ENCODE measurements around the gene HAS3.
"Not testable (repeated sequence)": the region's sequence is repeated elsewhere in the genome, so short reads cannot be mapped to it uniquely, and the experiment has no call there.

The HAS3 gene

DNA sequence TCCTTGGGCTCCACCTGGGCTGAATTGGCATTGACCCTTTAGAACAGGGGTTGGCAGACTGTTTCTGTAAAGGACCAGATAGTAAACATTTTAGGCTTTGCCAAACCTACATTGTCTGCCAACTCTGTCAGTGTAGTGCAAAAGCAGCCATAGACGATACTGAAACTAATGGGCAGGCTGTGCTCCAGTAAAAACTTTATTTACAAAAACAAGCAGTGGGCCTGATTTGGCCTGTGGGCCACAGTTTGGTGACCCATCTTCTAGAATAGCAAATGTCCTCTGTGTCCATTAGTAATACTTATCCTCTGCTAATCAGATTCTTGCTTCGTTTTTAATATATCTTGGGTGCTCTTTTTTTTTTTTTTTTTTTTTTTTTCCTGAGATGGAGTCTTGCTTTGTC, 33.2 kb downstream of the HAS3 start:
- peaks cover 28% of the 10 kb centered on the region for H3K4me1 Mint-ChIP-seq (ENCODE audit: low read depth)
- H3K27me3 Mint-ChIP-seq = no peaks in the 10 kb centered on the region
- no peak overlapping the region for H3K4me3 Mint-ChIP-seq
- H3K9me3 Mint-ChIP-seq = no peaks in the 10 kb centered on the region
- H3K36me3 Mint-ChIP-seq (ENCODE audit: low read depth) = peaks cover 81% of the 10 kb centered on the region
- H3K27ac Mint-ChIP-seq = no peak overlapping the region

DNA sequence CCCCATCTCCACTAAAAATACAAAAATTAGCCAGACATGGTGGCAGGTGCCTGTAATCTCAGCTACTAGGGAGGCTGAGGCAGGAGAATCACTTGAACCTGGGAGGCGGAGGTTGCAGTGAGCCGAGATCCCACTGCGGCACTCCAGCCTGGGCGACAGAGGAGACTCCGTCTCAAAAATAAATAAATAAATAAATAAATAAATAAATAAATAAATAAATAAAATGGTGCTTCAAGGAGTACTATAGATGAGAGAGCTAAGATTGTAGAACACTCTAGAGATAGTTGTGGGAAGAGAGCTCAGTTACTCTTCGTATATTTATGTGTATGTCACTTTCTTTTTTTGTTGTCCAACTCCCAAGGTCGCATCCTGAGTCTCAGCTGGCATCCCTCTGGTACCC, 34.0 kb downstream of the HAS3 start:
- H3K4me3 Mint-ChIP-seq, H3K9me3 Mint-ChIP-seq, H3K27ac Mint-ChIP-seq, H3K27me3 Mint-ChIP-seq: not testable (repeated sequence)
- H3K36me3 Mint-ChIP-seq (ENCODE audit: low read depth) = peaks cover 77% of the 10 kb centered on the region
- peaks cover 20% of the 10 kb centered on the region for H3K4me1 Mint-ChIP-seq (ENCODE audit: low read depth)

DNA sequence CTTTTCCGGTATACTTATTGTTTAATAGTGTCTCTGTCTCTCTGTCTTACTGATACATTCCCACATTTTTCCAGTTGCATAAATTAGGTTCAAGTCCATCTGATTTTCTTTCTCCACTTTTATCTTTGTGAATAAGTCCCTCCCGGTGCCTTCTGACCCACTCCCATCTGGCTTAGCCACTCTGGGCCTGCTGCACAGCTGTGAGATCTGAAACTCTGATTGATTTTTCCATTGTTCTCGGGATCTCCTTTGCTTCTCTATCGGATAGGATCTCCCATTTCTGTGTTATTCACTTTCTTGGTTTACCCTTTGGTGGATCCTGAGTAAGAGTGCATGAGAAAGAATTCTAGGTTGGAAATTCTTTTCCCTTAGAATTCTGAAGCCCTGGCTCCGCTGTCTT, 35.6 kb downstream of the HAS3 start:
- peaks cover 82% of the 10 kb centered on the region for H3K36me3 Mint-ChIP-seq (ENCODE audit: low read depth)
- no peak overlapping the region for H3K27ac Mint-ChIP-seq
- no peaks in the 10 kb centered on the region for H3K9me3 Mint-ChIP-seq
- H3K27me3 Mint-ChIP-seq = no peaks in the 10 kb centered on the region
- no peak overlapping the region for H3K4me3 Mint-ChIP-seq
- peaks cover 13% of the 10 kb centered on the region for H3K4me1 Mint-ChIP-seq (ENCODE audit: low read depth)

- Mint-ChIP-seq H3K27ac (peak overlapping the region; percentile 9), H3K4me1 (ENCODE audit: low read depth) (peaks cover 3% of the 10 kb centered on the region), H3K27me3 (no peaks in the 10 kb centered on the region), H3K4me3 (no peak overlapping the region), H3K9me3 (no peaks in the 10 kb centered on the region), H3K36me3 (ENCODE audit: low read depth) (peaks cover 81% of the 10 kb centered on the region)
Observed at GRCh38 chr16:69141936-69142335, 36.5 kb downstream of the HAS3 start.

- Mint-ChIP-seq H3K4me1 (ENCODE audit: low read depth) (no peaks in the 10 kb centered on the region), H3K27ac (no peak overlapping the region), H3K9me3 (no peaks in the 10 kb centered on the region), H3K27me3 (no peaks in the 10 kb centered on the region), H3K4me3 (no peak overlapping the region), H3K36me3 (ENCODE audit: low read depth) (peaks cover 74% of the 10 kb centered on the region)
Observed at GRCh38 chr16:69143116-69143515, 37.7 kb downstream of the HAS3 start.

DNA sequence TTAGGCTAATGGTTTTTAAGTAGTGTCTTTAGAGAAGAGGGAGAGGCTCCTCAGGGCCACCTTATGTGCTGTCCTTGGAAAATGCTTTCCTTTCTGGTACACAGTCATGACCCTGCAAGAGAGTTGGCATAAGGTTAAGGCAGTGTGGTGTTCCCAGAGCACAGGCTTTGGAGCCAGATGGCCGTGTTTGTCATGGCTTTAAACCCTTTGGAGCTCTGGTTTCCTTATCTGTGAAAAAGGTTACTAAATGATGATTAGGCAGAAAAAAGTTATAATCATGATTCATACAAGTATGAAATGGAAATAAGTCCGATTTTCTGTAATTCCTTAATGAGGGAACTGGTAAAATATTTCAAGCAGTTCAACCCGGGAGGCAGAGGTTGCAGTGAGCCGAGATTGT, 40.2 kb downstream of the HAS3 start:
- H3K4me3 Mint-ChIP-seq = no peak overlapping the region
- H3K27me3 Mint-ChIP-seq = no peaks in the 10 kb centered on the region
- H3K27ac Mint-ChIP-seq = no peak overlapping the region
- no peaks in the 10 kb centered on the region for H3K9me3 Mint-ChIP-seq
- H3K36me3 Mint-ChIP-seq (ENCODE audit: low read depth) = peaks cover 66% of the 10 kb centered on the region
- H3K4me1 Mint-ChIP-seq (ENCODE audit: low read depth) = no peaks in the 10 kb centered on the region

DNA sequence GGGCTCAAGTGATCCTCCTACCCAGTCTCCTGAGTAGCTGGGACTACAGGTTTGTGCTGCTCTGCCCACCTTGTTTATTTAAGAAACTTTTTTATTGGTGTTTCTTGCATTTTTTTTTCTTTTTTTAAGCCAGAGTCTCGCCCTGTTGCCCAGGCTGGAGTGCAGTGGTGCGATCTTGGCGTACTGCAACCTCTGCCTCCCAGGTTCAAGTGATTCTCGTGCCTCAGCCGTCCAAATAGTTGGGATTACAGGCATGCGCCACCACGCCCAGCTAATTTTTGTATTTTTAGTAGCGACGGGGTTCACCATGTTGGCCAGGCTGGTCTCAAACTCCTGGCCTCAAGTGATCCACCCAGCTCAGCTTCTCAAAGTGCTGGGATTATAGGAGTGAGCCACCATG, 44.2 kb downstream of the HAS3 start:
- H3K36me3 Mint-ChIP-seq (ENCODE audit: low read depth) = peaks cover 65% of the 10 kb centered on the region
- not testable (repeated sequence) for H3K27me3 Mint-ChIP-seq; H3K9me3 Mint-ChIP-seq; H3K4me3 Mint-ChIP-seq; H3K27ac Mint-ChIP-seq; H3K4me1 Mint-ChIP-seq (ENCODE audit: low read depth)

GRCh38 chr16:69150146-69150865, 44.9 kb downstream of the HAS3 start:
- no peaks in the 10 kb centered on the region for H3K9me3 Mint-ChIP-seq
- H3K36me3 Mint-ChIP-seq (ENCODE audit: low read depth) = peaks cover 67% of the 10 kb centered on the region
- H3K27ac Mint-ChIP-seq = no peak overlapping the region
- no peak overlapping the region for H3K4me3 Mint-ChIP-seq
- H3K27me3 Mint-ChIP-seq = no peaks in the 10 kb centered on the region
- H3K4me1 Mint-ChIP-seq (ENCODE audit: low read depth) = no peaks in the 10 kb centered on the region

DNA sequence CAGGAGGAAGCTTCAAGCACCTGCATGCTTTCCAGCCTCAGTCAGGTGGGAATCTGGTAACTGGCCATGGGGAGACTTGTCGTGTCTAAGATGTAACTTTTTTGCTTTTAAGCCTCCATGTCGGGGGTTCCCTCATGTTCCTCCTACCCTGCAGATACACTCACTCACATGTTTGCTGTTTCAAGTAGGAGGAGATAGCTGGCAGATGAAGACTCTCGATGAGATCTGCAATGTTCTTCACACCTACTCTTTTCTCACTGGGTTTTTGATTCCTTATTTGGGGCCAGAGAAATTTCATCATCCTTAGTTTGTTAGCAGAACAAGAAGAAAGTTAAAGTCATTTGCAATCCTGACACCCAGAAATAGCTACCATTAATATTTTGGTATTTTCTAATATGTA, 51.7 kb downstream of the HAS3 start:
- Mint-ChIP-seq H3K27me3 (no peaks in the 10 kb centered on the region), H3K4me3 (no peak overlapping the region), H3K4me1 (ENCODE audit: low read depth) (peaks cover 21% of the 10 kb centered on the region), H3K9me3 (no peaks in the 10 kb centered on the region), H3K27ac (peak overlapping the region; percentile 45), H3K36me3 (ENCODE audit: low read depth) (peaks cover 72% of the 10 kb centered on the region)

GRCh38 chr16:69160192-69160591, 54.7 kb downstream of the HAS3 start:
- Mint-ChIP-seq H3K4me1 (ENCODE audit: low read depth) (peaks cover 36% of the 10 kb centered on the region), H3K9me3 (no peaks in the 10 kb centered on the region), H3K27ac (no peak overlapping the region)

GRCh38 chr16:69165584-69165983, 60.1 kb downstream of the HAS3 start:
- no peaks in the 10 kb centered on the region for H3K27me3 Mint-ChIP-seq
- peak overlapping the region; percentile 92 for H3K27ac Mint-ChIP-seq
- H3K4me3 Mint-ChIP-seq = no peak overlapping the region
- no peaks in the 10 kb centered on the region for H3K9me3 Mint-ChIP-seq
- peaks cover 80% of the 10 kb centered on the region for H3K36me3 Mint-ChIP-seq (ENCODE audit: low read depth)
- peaks cover 59% of the 10 kb centered on the region for H3K4me1 Mint-ChIP-seq (ENCODE audit: low read depth)

More at GRCh38 chr16:69160192-69160591, 54.7 kb downstream of the HAS3 start:
- H3K4me3 Mint-ChIP-seq = no peak overlapping the region
- H3K36me3 Mint-ChIP-seq (ENCODE audit: low read depth) = peaks cover 72% of the 10 kb centered on the region
- no peaks in the 10 kb centered on the region for H3K27me3 Mint-ChIP-seq

- Mint-ChIP-seq H3K27ac (peak overlapping the region; percentile 92), H3K4me3 (peak overlapping the region; percentile 73), H3K36me3 (ENCODE audit: low read depth) (peaks cover 80% of the 10 kb centered on the region), H3K4me1 (ENCODE audit: low read depth) (peaks cover 65% of the 10 kb centered on the region), H3K9me3 (no peaks in the 10 kb centered on the region), H3K27me3 (no peaks in the 10 kb centered on the region)
Observed at GRCh38 chr16:69166221-69166833, 60.9 kb downstream of the HAS3 start.

DNA sequence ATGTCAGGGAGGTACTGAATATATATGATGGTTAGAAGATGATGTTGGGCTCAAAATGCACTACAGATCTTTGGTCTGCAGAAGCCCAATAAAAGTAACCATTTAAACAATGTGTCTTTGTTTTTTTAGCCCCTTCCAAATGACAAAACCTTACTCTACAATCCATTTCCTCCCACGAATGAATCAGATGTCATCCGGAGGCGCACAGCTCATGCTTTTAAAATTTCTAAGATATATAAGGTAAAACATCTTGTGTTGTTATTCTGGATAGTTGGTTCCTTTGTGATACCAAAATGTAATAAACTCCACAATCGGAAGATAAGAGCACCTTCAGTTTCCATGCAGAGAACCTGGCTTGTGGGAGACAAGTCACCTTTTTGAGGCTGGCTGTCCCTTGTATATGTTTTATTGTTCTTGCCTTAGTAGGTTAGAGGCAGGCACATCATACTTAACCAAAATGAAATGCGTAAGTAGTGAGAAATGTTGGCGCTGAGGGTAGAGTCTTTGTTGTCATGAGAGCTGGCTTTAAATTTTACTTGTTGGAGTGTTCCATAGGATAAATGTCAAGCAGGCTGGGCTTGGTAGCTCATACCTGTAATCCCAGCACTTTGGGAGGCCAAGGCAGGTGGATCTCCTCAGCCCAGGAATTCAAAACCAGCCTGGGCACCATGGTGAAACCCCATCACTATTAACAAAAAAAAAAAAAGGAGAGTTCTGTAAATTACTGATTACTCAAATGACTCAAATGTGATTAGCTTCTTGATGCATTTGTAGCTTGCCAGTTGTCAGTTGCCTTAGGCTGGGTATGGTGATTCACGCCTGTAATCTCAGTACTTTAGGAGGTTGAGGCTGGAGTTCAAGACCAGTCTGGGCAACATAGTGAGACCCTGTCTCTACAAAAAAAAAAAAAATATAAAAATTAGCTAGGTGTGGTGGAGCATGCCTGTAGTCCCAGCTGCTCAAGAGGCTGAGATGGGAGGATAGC, 61.8 kb downstream of the HAS3 start:
- Mint-ChIP-seq H3K27ac (peak overlapping the region; percentile 92), H3K36me3 (ENCODE audit: low read depth) (peaks cover 82% of the 10 kb centered on the region), H3K9me3 (no peaks in the 10 kb centered on the region), H3K4me1 (ENCODE audit: low read depth) (peaks cover 66% of the 10 kb centered on the region), H3K27me3 (no peaks in the 10 kb centered on the region), H3K4me3 (peak overlapping the region; percentile 73)
